Measurements from ENCODE around the gene SPTB. TPM values are rescaled to one million over a fixed set of nuclear protein-coding genes. Genes with fewer than 3 reads are reported as not detected.
A peak's percentile ranks its signal among the peaks of the same experiment; 100 is the strongest.

Gene SPTB
- total and polyA plus RNA-seq, 5 experiments from 2014 or later = 0.14 TPM; not detected in 4

- POLR2A ChIA-PET = no interaction called here
- H3K36me3 Mint-ChIP-seq = peaks cover 0 to 5% (median 0%) of the 10 kb centered on the region in 3 donors
- H3K27ac Mint-ChIP-seq = peak overlapping the region in 1 of 10 donors; percentile 36
- DNase-seq (no peak), ATAC-seq (no peak)
- H3K9me3 Mint-ChIP-seq = no peaks in the 10 kb centered on the region
- H3K4me3 Mint-ChIP-seq = no peak overlapping the region
- peaks cover 7 to 48% (median 19%) of the 10 kb centered on the region in 4 donors for H3K4me1 Mint-ChIP-seq
- H3K27me3 Mint-ChIP-seq = peaks cover 28 to 74% (median 53%) of the 10 kb centered on the region in 5 donors
Measured at GRCh38 chr14:64700894-64701293, 178.8 kb downstream of the SPTB start.

DNA sequence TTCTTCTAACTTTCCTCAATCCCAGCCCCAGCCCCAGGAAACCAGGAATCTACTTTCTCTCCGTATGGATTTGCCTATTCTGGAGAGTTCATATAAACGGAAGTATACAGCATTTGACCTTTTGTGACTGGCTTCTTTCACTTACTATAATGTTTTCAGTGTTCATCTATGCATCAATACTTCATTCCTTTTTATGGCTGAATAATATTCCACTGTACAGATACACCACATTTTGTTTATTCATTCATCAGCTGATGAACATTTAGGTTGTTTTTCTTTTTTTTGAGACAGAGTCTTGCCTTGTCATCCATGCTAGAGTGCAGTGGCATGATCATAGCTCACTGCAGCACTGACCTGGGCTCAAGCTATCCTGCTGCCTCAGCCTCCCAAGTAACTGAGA is 179.4 kb downstream of the SPTB start:
- Mint-ChIP-seq H3K9me3 (no peaks in the 10 kb centered on the region), H3K27me3 (peaks cover 25 to 68% (median 51%) of the 10 kb centered on the region in 5 donors), H3K4me3 (no peak overlapping the region), H3K36me3 (peaks cover 0 to 5% (median 0%) of the 10 kb centered on the region in 3 donors), H3K4me1 (peaks cover 7 to 42% (median 16%) of the 10 kb centered on the region in 4 donors), H3K27ac (no peak overlapping the region)
- POLR2A ChIA-PET = no interaction called here
- DNase-seq = no peak
- no peak for ATAC-seq

GRCh38 chr14:64698903-64699302 is 180.8 kb downstream of the SPTB start:
- DNase-seq = no peak

GRCh38 chr14:64696355-64696857 is 183.3 kb downstream of the SPTB start:
- peaks cover 0 to 5% (median 0%) of the 10 kb centered on the region in 3 donors for H3K36me3 Mint-ChIP-seq
- H3K4me3 Mint-ChIP-seq = peak overlapping the region in 1 of 10 donors; percentile 50
- no peaks in the 10 kb centered on the region for H3K9me3 Mint-ChIP-seq
- DNase-seq (peak in 1 of 10 donors; percentile 20), ATAC-seq (no peak)
- H3K27me3 Mint-ChIP-seq = peaks cover 11 to 41% (median 28%) of the 10 kb centered on the region in 5 donors
- peak overlapping the region in 2 of 10 donors; percentile 74 to 79 for H3K27ac Mint-ChIP-seq
- POLR2A ChIA-PET = no interaction called here
- H3K4me1 Mint-ChIP-seq = peaks cover 0 to 24% (median 0%) of the 10 kb centered on the region in 4 donors

More at GRCh38 chr14:64698903-64699302, 180.8 kb downstream of the SPTB start:
- Mint-ChIP-seq H3K9me3 (no peaks in the 10 kb centered on the region), H3K36me3 (peaks cover 0 to 5% (median 0%) of the 10 kb centered on the region in 3 donors), H3K27ac (peak overlapping the region in 3 of 10 donors; percentile 18 to 58 (median 19)), H3K27me3 (peaks cover 25 to 64% (median 48%) of the 10 kb centered on the region in 5 donors), H3K4me1 (peaks cover 7 to 39% (median 13%) of the 10 kb centered on the region in 4 donors), H3K4me3 (no peak overlapping the region)
- POLR2A ChIA-PET = no interaction called here
- no peak for ATAC-seq

Small RNA genes within 50 kb of the gene (microRNA-seq; reads per million reads assigned to microRNA genes)
- gene MIR7855 (ENCODE audit: borderline microRNAs expressed) = not detected

Other genes with a start within 250 kb of the SPTB start
- 1 to 10 TPM in 1 of 2 experiments, under 1 TPM in 1; 0.55 to 1.4 TPM for gene PLEKHG3, start 175.5 kb downstream of the SPTB start, total RNA-seq
- gene PLEKHG3, start 175.5 kb downstream of the SPTB start, polyA plus RNA-seq = 10 to 100 TPM in 1 of 3 donors, 1 to 10 TPM in 2; 1.2 to 12.2 (median 1.6) TPM
- 100 to 1,000 TPM in 1 of 2 experiments, 10 to 100 TPM in 1; 99.9 to 104 TPM for gene CHURC1, start 34.5 kb upstream of the SPTB start, total RNA-seq
- 100 to 1,000 TPM; 122 to 166 (median 148) TPM for gene CHURC1, start 34.5 kb upstream of the SPTB start, polyA plus RNA-seq
- gene GPX2, start 62.8 kb upstream of the SPTB start, total RNA-seq = not detected
- gene GPX2, start 62.8 kb upstream of the SPTB start, polyA plus RNA-seq = under 1 TPM in 1 of 3 donors, not detected in 2; 0.29 TPM
- gene RAB15, start 92.4 kb upstream of the SPTB start, total RNA-seq = 1 to 10 TPM; 4.7 TPM
- 10 to 100 TPM in 1 of 3 donors, 1 to 10 TPM in 2; 3.9 to 11.9 (median 4.2) TPM for gene RAB15, start 92.4 kb upstream of the SPTB start, polyA plus RNA-seq
- 1 to 10 TPM; 9.5 to 9.9 TPM for gene FNTB, start 107.0 kb upstream of the SPTB start, total RNA-seq
- 1 to 10 TPM; 2.0 to 7.7 (median 4.2) TPM for gene FNTB, start 107.0 kb upstream of the SPTB start, polyA plus RNA-seq
- 100 to 1,000 TPM; 200 to 216 TPM for gene MAX, start 222.6 kb upstream of the SPTB start, total RNA-seq
- 100 to 1,000 TPM; 121 to 140 (median 131) TPM for gene MAX, start 222.6 kb upstream of the SPTB start, polyA plus RNA-seq

Measured in naive thymus-derived CD8-positive, alpha-beta T cell (primary cell).